GM21723 (cell line): ENCODE data around the gene MICU1.
A peak's percentile ranks its signal among the peaks of the same experiment; 100 is the strongest.

Source experiments
- ATAC-seq: cut with Tn5 transposase; IDR thresholded peaks from one replicate; pipeline ENCODE4 v1.9.1; 2021; ENCODE audit warnings: mild to moderate bottlenecking, moderate library complexity; ENCODE audit not compliant: unreplicated experiment

The MICU1 gene

GRCh38 chr10:72637398-72637857, 11.5 kb upstream of the MICU1 start:
- peak; percentile 48 for ATAC-seq

DNA sequence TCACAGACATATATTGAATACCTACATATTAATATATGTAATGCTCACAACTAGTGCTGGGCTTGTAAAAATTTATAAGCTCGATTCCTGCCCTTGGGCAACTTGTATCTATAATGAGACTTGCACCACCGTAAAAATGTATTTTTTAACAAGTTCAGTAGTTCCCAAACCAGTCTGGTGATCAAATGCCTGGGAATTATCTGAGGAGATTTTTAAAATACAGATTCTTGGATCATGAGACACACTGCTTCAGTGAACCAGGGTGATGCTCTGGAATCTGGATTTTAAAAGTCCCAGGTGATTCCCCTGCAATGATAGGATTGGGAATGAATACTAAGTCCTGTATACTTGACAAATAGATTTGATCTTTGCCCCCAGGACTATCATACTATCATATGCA, 4.3 kb upstream of the MICU1 start:
- ATAC-seq: no peak

GRCh38 chr10:72626444-72626754, 520 bp upstream of the MICU1 start:
- ATAC-seq: no peak

- ATAC-seq: no peak
These were observed 637 bp downstream of the MICU1 start for GRCh38 chr10:72625276-72625607.

GRCh38 chr10:72622271-72622670, 3.6 kb downstream of the MICU1 start:
- ATAC-seq: no peak

DNA sequence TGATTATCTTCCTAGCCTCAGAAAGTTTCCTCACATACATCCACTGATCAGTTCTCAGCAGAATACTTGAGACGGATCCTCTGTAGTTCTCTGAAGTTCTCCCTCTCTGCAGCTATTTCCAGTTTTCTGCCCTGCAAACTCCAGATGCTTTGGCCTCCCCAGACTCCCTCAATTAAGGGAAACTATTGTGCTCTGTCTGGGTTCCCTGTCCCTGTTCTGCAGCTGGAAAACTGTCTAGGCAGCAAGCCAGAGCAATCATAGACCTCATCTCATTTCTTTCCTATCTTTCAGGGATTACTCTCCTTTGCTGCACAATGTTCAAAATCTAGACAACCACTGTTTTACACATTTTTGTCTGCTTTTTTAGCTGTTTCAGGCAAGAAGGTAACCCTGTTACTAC, 9.2 kb downstream of the MICU1 start:
- ATAC-seq: no peak

DNA sequence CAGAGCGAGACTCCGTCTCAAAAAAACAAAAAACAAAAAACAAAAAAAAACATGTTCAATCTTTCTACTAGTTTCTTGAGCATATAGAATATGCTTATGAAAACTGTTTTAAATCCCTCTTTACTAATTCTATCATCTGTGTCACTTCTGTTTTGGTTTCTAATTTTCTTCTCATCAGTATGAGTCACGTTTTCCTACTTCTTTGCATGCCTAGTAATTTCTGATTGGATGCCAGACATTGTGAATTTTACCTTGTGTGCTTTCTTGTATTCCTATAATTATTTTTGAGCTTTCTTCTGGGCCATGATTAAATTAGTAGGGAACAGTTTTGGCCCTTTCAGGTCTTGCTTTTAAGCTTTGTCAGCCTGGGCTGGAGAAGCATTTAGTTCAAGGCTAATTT, 9.9 kb downstream of the MICU1 start:
- ATAC-seq: no peak

- ATAC-seq: no peak
These were observed 13.6 kb downstream of the MICU1 start for GRCh38 chr10:72612203-72612826.

DNA sequence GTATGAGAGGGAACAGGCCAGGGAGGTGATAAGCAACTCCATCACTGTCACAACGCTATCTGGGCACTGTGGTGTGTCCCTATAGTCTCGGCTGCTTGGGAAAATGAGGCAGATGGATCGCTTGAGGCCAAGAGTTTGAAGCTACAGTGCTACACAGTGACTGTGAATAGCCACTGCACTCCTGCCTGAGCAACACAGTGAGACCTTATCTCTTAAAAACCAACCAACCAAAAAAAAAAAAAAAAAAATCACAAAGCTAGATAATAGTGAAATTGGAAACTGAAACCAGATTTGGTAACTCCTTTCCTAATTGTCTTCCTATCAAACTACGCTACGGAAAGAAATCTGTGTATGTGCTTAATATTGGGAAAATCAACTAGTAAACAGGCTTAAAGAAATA, 14.1 kb downstream of the MICU1 start:
- ATAC-seq: no peak

DNA sequence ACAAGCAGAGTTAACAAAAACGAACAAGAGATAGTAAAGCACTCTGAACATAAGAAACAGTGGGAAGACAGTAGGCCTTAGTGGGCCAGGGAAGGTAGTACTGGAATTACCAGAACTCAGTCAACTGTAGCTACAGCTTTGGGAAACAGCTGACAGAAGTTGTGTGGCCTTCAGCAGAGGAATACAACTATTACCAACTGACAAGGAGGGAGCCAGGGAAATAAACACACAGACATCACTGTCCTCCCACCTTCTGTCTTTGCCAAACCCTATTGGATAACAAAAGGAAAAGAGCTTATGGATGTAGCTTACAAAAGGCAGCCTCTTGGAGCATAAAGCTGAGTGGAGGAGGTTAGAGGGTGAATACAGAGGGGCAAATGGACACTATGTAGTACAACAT, 15.4 kb downstream of the MICU1 start:
- no peak for ATAC-seq

DNA sequence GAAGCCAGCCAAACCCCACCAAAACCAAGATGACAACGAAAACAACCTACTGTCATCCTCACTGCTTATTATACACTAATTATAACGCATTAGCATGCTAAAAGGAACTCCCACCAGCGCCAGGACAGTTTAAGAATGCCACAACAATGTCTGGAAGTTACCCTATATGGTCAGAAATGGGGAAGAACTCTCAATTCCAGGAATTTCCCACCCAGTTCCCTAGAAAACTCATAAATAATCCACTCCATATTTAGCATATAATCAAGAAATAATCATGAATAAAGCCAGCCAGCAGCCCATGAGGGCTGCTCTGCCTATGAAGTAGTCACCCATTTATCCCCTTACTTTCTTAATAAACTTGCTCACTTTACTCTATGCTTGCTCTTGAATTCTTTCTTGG, 20.8 kb downstream of the MICU1 start:
- ATAC-seq: no peak

DNA sequence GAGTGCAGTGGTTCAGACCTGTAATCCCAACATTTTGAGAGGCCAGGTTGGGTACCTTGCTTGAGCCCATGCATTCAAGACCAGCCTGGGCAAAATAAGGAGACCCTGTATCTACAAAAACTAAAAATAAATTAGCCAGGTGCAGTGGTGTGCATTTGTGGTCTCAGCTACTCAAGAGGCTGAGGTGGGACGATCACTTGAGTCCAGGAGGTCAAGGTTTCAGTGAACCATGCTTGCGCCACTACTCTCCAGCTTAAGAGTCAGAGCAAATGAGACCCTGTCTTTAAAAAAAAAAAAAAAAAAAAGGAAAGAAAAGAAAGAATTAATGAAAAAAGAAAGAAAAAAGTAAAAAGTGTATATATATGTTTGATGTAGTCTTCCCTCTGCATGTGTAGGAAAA, 24.7 kb downstream of the MICU1 start:
- no peak for ATAC-seq

DNA sequence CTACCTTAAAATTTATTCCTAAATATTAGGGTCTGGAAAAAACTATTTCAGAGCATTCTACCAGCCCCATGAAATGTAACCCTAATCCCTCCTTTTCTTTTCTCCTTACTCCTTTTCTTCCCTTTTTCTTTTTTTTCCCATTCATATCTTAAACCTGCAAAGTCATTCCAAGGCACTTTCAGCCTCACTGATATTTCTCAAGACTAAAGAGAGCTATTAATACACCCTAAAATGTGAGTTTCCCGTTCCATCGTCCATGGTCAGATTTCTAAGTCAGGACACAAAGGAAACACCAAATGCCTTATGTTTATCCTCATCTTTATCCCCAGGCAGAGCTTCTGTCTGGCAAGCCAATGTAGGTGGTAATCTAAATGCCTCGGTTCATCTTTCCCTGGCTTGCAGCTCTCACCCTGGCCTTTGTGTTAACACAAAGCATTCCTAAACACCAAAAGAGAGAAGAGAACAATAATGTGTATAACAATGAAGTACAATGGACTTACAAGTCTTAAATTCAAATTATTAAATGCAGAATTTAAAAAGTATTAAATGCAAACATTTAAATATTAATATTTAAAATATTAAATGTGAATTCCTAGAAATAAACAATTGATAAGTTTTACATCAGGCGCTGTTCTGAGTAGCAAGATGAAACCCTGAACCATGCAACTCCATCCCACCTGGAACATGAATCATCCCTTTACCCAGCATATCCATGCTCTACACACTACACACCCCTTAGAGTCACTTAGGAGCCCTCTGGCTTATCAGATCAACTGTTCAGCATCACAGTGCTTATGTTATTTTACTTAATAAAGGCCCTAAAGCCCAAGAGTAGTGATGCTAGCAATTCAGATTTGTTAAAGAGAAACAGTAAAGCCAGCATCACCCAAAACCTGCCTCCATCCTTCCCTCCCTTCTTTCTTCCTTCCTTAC, 26.8 kb downstream of the MICU1 start:
- no peak for ATAC-seq

DNA sequence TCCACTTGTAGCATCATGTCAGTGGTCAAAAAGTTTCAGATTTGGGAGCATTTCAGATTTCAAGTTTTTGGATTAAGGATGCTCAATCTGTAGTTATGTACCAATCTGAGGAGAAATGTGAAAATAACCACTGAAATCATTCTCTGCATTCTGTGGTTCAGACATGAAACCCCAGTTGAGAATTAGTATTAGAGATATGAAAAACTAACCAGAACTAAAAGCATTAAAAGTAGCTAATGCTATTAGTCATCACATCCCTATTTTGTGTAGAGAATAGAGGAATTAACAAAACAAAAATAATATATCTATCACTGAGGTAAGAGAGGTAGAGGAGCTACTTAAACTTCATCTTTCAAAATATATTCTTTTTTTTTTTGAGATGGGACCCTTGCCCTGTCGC, 28.0 kb downstream of the MICU1 start:
- peak; percentile 70 for ATAC-seq

GRCh38 chr10:72595436-72595835, 30.4 kb downstream of the MICU1 start:
- no peak for ATAC-seq

DNA sequence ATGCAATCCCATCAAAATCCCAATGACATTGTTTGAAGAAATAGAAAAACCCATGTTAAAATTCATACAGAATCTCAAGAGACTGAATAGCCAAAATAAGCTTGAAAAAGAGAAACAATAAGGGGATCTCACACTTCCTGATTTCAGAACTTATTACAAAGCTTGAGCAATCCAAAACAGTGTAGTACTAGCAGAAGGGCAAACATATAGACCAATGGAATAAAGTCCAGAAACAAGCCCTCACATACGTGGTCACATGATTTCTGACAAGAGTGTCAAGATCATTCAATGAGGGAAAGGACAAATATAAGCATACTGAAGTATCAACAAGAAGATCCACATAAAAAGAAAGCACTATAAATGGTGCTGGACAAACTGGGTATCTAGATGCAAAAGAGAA, 31.9 kb downstream of the MICU1 start:
- no peak for ATAC-seq

GRCh38 chr10:72588266-72588665, 37.6 kb downstream of the MICU1 start:
- ATAC-seq: no peak

DNA sequence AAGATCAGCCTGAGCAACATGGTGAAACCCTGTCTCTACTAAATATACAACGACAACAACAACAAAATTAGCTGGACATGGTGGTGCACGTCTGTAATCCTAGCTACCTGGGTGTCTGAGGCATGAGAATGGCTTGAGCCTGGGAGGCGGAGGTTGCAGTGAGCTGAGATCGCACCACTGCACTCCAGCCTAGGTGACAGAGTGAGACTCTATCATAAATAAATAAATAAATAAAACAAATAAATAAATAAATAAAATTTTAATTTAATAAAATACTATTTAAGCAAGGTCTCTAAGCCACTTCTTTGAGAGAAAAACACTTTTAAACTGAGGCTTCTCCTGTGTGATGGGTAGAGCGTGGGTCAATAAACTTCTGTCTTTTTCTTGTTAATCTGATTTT, 38.3 kb downstream of the MICU1 start:
- ATAC-seq: no peak

- ATAC-seq: no peak
These were observed 51.2 kb downstream of the MICU1 start for GRCh38 chr10:72574636-72575035.

DNA sequence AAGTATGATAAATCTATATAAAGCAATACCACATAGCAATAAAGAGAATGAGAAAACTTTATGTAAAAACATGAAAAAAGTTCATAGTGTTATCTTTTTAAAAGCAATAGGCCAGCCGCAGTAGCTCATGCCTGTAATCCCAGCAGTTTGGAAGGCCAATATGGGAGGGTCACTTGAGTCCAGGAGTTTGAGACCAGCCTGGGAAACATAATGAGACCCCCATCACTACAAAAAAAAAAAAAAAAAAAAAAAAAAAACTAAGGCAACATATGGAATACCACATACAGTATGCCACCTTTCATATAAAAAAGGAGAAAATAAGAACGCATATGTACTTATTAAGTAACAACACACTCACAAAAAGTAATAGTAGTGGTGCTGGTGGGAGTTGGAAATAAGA, 52.8 kb downstream of the MICU1 start:
- no peak for ATAC-seq

DNA sequence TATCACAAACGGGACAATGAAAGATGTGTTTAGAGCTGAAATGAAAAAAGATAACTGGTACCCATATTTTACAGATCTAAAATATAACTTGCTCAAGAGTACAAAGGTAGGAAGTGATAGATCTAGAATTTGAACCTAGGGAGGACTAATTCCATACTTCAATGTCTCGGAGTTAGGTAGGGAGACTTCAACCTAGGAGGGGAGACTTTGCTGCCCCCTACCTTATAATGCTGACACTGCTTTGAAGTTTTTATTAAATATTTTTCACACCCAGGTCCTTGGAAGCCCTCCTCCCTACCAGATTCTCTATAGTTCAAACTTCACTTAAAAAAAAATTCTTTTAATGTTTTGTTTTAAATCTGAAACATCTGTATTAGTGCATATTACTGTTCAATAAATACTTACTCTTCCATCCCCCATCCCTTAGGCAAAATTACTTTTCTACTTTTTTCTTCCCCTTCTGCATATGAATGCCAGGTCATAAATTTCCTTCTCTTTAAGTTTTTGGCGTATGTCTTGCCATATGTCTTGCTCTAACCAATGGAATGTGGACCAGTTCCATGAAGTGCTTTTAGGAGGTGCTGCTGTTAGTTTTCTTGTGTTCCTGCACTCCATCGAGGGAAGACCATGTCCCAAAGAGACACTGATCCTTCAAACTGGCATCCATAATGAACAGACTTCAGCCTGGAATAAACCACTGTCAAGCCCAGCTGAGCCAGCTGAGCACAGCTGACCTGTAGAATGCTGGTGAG, 57.8 kb downstream of the MICU1 start:
- ATAC-seq: no peak

GRCh38 chr10:72567421-72567820, 58.5 kb downstream of the MICU1 start:
- no peak for ATAC-seq
